Naive thymus-derived CD4-positive, alpha-beta T cell (primary cell): ENCODE measurements around the gene ATCAY. TPM values are rescaled to one million over a fixed set of nuclear protein-coding genes. Genes with fewer than 3 reads are reported as not detected.

Experiments
- ATAC-seq: fragments of 150-1000 bp; cut with Tn5 transposase; 2 replicates; pipeline ENCODE4 v1.10.0; 2021; ENCODE audit warnings: mild to moderate bottlenecking, moderate library complexity
- CTCF ChIA-PET: fragments of 350-600 bp; sonication (Branson Sonifier 250); formaldehyde crosslinking; loops from one replicate; lab custom pipeline; 2021; ENCODE audit warnings: antibody characterized with exemption; lab: Charles Lee
- POLR2A ChIA-PET: fragments of 350-600 bp; sonication (Branson Sonifier 250); formaldehyde crosslinking; loops from one replicate; lab custom pipeline; 2021; ENCODE audit warnings: antibody characterized with exemption, inconsistent platforms; lab: Charles Lee
- DNase-seq, 9 donors: peaks; one replicate each; pipeline versions ENCODE4 v3.0.0 to v3.0.0-alpha.2; 2020 to 2022; ENCODE audit warnings: mixed read lengths in 1 of 9
- H3K27ac ChIP-seq: one replicate; pipeline ENCODE4 v1.7.0; 2013; ENCODE audit warnings: mild to moderate bottlenecking, low read depth, low read length, moderate library complexity
- H3K27me3 ChIP-seq, 2 donors: one replicate each; pipeline ENCODE4 v1.7.0; 2013; ENCODE audit warnings: low read length in 2 of 2, mild to moderate bottlenecking in 2 of 2, moderate library complexity in 2 of 2; ENCODE audit not compliant: control insufficient read depth in 2 of 2, insufficient read depth in 2 of 2
- H3K36me3 ChIP-seq, 3 experiments: 1 replicate in 2 of 3; 2 replicates in 1 of 3; pipeline ENCODE4 v1.7.0; 2013; ENCODE audit warnings: low read length in 3 of 3, mild to moderate bottlenecking in 3 of 3, moderate library complexity in 1 of 3; ENCODE audit not compliant: insufficient read depth in 3 of 3, control insufficient read depth in 2 of 3
- H3K4me1 ChIP-seq, 2 donors: one replicate each; pipeline ENCODE4 v1.7.0; 2013; ENCODE audit warnings: low read length in 2 of 2, mild to moderate bottlenecking in 2 of 2, moderate library complexity in 1 of 2; ENCODE audit not compliant: control insufficient read depth in 2 of 2, insufficient read depth in 2 of 2
- H3K4me3 ChIP-seq: 2 replicates; pipeline ENCODE4 v1.7.0; 2013; ENCODE audit warnings: mild to moderate bottlenecking, low read length
- H3K9me3 ChIP-seq, 3 experiments: 1 replicate in 2 of 3; 2 replicates in 1 of 3; pipeline ENCODE4 v1.7.0; 2013; ENCODE audit warnings: low read length in 3 of 3; ENCODE audit not compliant: control insufficient read depth in 2 of 3
- H3K27ac Mint-ChIP-seq, 9 donors: one replicate each; pipeline ENCODE4 v1.8.0; 2020 to 2022; ENCODE audit warnings: mixed read lengths in 9 of 9, mild to moderate bottlenecking in 8 of 9, moderate library complexity in 5 of 9, inconsistent platforms in 2 of 9
- H3K27me3 Mint-ChIP-seq, 5 donors: one replicate each; pipeline ENCODE4 v1.8.0; 2021 to 2022; ENCODE audit warnings: mixed read lengths in 5 of 5, mild to moderate bottlenecking in 1 of 5
- H3K36me3 Mint-ChIP-seq, 5 donors: one replicate each; pipeline ENCODE4 v1.8.0; 2020 to 2022; ENCODE audit warnings: mixed read lengths in 5 of 5, mild to moderate bottlenecking in 3 of 5, inconsistent platforms in 1 of 5
- H3K4me1 Mint-ChIP-seq, 7 donors: one replicate each; pipeline ENCODE4 v1.8.0; 2020 to 2022; ENCODE audit warnings: mixed read lengths in 7 of 7, mild to moderate bottlenecking in 3 of 7, inconsistent platforms in 1 of 7
- H3K4me3 Mint-ChIP-seq, 10 donors: one replicate each; pipeline ENCODE4 v1.8.0; 2020 to 2022; ENCODE audit warnings: mild to moderate bottlenecking in 10 of 10, mixed read lengths in 10 of 10, moderate library complexity in 6 of 10, inconsistent platforms in 2 of 10
- H3K9me3 Mint-ChIP-seq, 11 donors: one replicate each; pipeline ENCODE4 v1.8.0; 2020 to 2022; ENCODE audit warnings: mixed read lengths in 11 of 11, mild to moderate bottlenecking in 4 of 11, inconsistent platforms in 1 of 11, moderate library complexity in 1 of 11
- intact Hi-C, 2 donors: fragments of 100-400 bp; cut with micrococcal nuclease; formaldehyde crosslinking; loops; one replicate each; pipeline ENCODE4 v1.15.1; 2023
- polyA plus RNA-seq, 2 donors: library from polyadenylated mRNA; unstranded; fragments of 300-500 nt; fragmentation: Illumina TruSeq; gene quantifications; one replicate each; pipeline ENCODE4 v1.2.3, GENCODE V29; 2021
- total RNA-seq, 6 experiments: library from RNA in 5 of 6; stranded (reverse) in 5 of 6; gene quantifications; 1 replicate in 5 of 6; 2 replicates in 1 of 6; pipeline ENCODE4 v1.2.3 and lab custom pipeline; 2021 to 2026

Gene ATCAY
- total RNA-seq = not detected
- not detected for polyA plus RNA-seq
- total RNA-seq (lab: John Stamatoyannopoulos, UW) = not detected

- Mint-ChIP-seq H3K4me1 (peaks cover 0 to 16% (median 12%) of the 10 kb centered on the region in 7 donors), H3K36me3 (peaks cover 0 to 1% (median 0%) of the 10 kb centered on the region in 5 donors), H3K9me3 (peaks cover 0 to 1% (median 0%) of the 10 kb centered on the region in 11 donors), H3K27ac (no peak within 1 kb of the TSS), H3K27me3 (peaks cover 34 to 62% (median 38%) of the 10 kb centered on the region in 5 donors), H3K4me3 (peak within 1 kb of the TSS in 5 of 10 donors; percentile 9 to 43 (median 27))
- H3K4me3 ChIP-seq = no peak within 1 kb of the TSS
- H3K4me1 ChIP-seq = peaks cover 0 to 9% of the 10 kb centered on the region in 2 donors
- H3K9me3 ChIP-seq = no peaks in the 10 kb centered on the region
- CTCF ChIA-PET = interaction anchor here (0.6 kb wide), 1 partner anchor 51 kb away, joined by 6 read pairs; no protein-coding TSS in a partner anchor
- ATAC-seq = no peak
- no peak within 1 kb of the TSS for H3K27ac ChIP-seq
- H3K36me3 ChIP-seq = no peaks in the 10 kb centered on the region
- POLR2A ChIA-PET = no interaction called here
- no peak for DNase-seq
- intact Hi-C loops = no loop called here
- peaks cover 0 to 9% of the 10 kb centered on the region in 2 donors for H3K27me3 ChIP-seq
Observed at GRCh38 chr19:3880471-3881271, at the start of gene ATCAY. ATCAY (plus strand) TSS chr19:3880685; CDS start chr19:3885768, 5,083 bp downstream.

DNA sequence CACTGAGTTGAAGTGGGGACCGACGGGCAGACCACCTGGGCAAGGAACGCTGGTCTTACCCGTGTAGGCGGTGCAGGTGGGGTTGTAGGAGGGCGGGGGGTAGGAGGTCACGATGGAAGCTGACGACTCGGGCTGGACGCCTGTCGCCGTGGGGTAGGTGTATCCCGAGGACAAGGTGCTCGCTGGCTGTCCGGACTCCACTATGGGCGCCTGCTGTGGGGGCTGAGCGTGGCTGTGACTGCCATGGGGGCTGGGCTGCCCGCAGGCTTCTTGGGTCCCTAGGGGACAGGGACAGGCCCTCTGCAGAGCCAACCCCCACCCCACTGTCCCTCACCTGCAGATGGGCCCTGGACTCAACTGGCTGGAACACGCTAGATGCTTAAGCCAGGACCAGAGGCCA, 48.9 kb upstream of the ATCAY start:
- Mint-ChIP-seq H3K9me3 (no peaks in the 10 kb centered on the region), H3K4me3 (no peak overlapping the region), H3K4me1 (peaks cover 0 to under 1% (median 0%) of the 10 kb centered on the region in 7 donors), H3K27ac (no peak overlapping the region), H3K27me3 (no peaks in the 10 kb centered on the region), H3K36me3 (no peaks in the 10 kb centered on the region)
- ATAC-seq = no peak
- ChIA-PET CTCF (no interaction called here), POLR2A (no interaction called here)
- no peak overlapping the region for H3K4me3 ChIP-seq
- no peaks in the 10 kb centered on the region for H3K9me3 ChIP-seq
- DNase-seq = no peak
- no peaks in the 10 kb centered on the region for H3K36me3 ChIP-seq
- intact Hi-C loops = no loop called here
- H3K4me1 ChIP-seq = no peaks in the 10 kb centered on the region
- no peak overlapping the region for H3K27ac ChIP-seq
- H3K27me3 ChIP-seq = no peaks in the 10 kb centered on the region

DNA sequence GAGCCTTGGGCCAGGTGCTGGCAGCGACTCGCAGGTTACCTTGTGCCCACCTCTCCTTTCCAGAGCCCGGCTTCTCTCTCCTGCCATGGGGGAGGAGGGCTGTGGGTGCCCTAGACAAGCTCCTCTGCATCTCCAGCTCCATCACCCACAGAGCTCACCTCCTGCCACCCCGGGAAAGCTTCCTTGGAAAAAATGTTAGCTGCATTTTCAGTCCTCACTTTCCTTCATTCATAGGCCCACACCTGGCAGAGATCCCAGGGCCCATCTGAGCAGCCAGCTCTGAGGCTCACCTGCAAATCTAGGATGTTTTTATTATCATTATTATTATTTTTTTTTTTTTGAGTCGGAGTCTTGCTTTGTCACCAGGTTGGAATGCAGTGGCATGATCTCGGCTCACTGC, 48.5 kb upstream of the ATCAY start:
- H3K4me1 ChIP-seq = no peaks in the 10 kb centered on the region
- no peak for ATAC-seq
- H3K9me3 Mint-ChIP-seq = no peaks in the 10 kb centered on the region
- no peaks in the 10 kb centered on the region for H3K9me3 ChIP-seq
- H3K36me3 ChIP-seq = no peaks in the 10 kb centered on the region
- peaks cover 0 to 5% (median 0%) of the 10 kb centered on the region in 7 donors for H3K4me1 Mint-ChIP-seq
- no peaks in the 10 kb centered on the region for H3K36me3 Mint-ChIP-seq
- H3K27me3 ChIP-seq = no peaks in the 10 kb centered on the region
- ChIA-PET CTCF (no interaction called here), POLR2A (no interaction called here)
- H3K27ac ChIP-seq = no peak overlapping the region
- no peak overlapping the region for H3K4me3 Mint-ChIP-seq
- no peak overlapping the region for H3K4me3 ChIP-seq
- intact Hi-C loops = no loop called here
- no peak for DNase-seq
- no peaks in the 10 kb centered on the region for H3K27me3 Mint-ChIP-seq
- H3K27ac Mint-ChIP-seq = no peak overlapping the region

DNA sequence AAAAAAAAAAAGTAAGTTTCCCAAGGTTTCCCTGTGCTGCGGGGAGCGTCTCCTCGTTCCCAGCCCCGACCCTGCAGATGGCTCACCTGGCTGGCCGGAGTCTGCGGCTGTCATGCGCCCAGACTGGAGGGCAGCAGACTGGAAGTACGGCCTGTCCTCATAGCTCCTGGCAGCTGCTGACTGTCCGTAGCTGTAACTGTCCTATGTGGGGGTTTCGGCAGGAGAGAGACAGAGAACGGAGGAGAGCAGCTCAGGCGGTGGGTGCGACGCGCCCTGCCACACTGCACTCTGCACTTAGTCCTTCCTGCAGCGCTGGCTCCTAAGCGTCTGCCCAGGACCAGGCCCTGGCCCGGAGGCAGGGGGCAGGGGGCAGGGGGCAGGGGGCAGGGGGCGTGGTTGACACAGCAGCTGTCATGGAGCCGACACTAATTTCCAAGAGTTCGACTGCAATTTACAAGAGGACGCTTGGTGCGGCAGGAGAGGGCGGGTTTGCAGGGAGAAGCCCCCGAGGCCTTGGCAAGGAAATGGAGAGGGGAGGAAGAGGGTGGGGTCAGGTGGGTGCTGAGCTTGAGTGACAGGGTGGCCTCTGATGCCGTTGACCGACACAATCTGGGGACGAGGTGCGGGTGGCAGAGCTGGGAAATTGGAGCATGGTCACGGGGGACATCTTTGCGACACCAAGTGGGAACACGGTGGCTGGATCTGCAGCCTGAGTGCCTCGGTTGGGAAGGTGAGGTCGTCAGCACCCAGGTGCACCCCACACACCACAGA, 46.7 kb upstream of the ATCAY start:
- H3K27me3 Mint-ChIP-seq = no peaks in the 10 kb centered on the region
- H3K27ac Mint-ChIP-seq = no peak overlapping the region
- H3K36me3 Mint-ChIP-seq = no peaks in the 10 kb centered on the region
- H3K9me3 ChIP-seq = no peaks in the 10 kb centered on the region
- peaks cover 0 to 7% (median 0%) of the 10 kb centered on the region in 7 donors for H3K4me1 Mint-ChIP-seq
- intact Hi-C loops = no loop called here
- no peak overlapping the region for H3K4me3 Mint-ChIP-seq
- H3K4me1 ChIP-seq = no peaks in the 10 kb centered on the region
- ChIA-PET CTCF (interaction anchor here (0.6 kb wide), 1 partner anchor 64 kb away, joined by 3 read pairs; no protein-coding TSS in a partner anchor), POLR2A (interaction anchor here (0.6 kb wide), 1 partner anchor 10 kb away, joined by 3 read pairs; no protein-coding TSS in a partner anchor)
- no peak overlapping the region for H3K27ac ChIP-seq
- no peaks in the 10 kb centered on the region for H3K27me3 ChIP-seq
- H3K9me3 Mint-ChIP-seq = peaks cover 0 to 12% (median 0%) of the 10 kb centered on the region in 11 donors
- no peak for DNase-seq
- no peak for ATAC-seq
- H3K36me3 ChIP-seq = no peaks in the 10 kb centered on the region
- H3K4me3 ChIP-seq = no peak overlapping the region

GRCh38 chr19:3834349-3835054, 46.0 kb upstream of the ATCAY start:
- Mint-ChIP-seq H3K4me3 (no peak overlapping the region), H3K27ac (no peak overlapping the region), H3K4me1 (peaks cover 0 to 7% (median 0%) of the 10 kb centered on the region in 7 donors), H3K27me3 (no peaks in the 10 kb centered on the region), H3K36me3 (no peaks in the 10 kb centered on the region), H3K9me3 (peaks cover 0 to 12% (median 0%) of the 10 kb centered on the region in 11 donors)
- Histone ChIP-seq H3K4me3 (no peak overlapping the region), H3K4me1 (no peaks in the 10 kb centered on the region), H3K27ac (no peak overlapping the region), H3K27me3 (no peaks in the 10 kb centered on the region), H3K36me3 (no peaks in the 10 kb centered on the region), H3K9me3 (no peaks in the 10 kb centered on the region)
- POLR2A ChIA-PET = interaction anchor here (0.6 kb wide), 1 partner anchor 10 kb away, joined by 3 read pairs; no protein-coding TSS in a partner anchor
- intact Hi-C loops = no loop called here
- ATAC-seq (no peak), DNase-seq (no peak)
- CTCF ChIA-PET = interaction anchor here (0.5 kb wide), 1 partner anchor 86 kb away, joined by 3 read pairs; no protein-coding TSS in a partner anchor

- Histone ChIP-seq H3K4me3 (no peak overlapping the region), H3K4me1 (no peaks in the 10 kb centered on the region), H3K36me3 (no peaks in the 10 kb centered on the region), H3K27ac (no peak overlapping the region), H3K9me3 (no peaks in the 10 kb centered on the region), H3K27me3 (no peaks in the 10 kb centered on the region)
- POLR2A ChIA-PET = no interaction called here
- H3K4me1 Mint-ChIP-seq = peaks cover 0 to 7% (median 0%) of the 10 kb centered on the region in 7 donors
- H3K4me3 Mint-ChIP-seq = no peak overlapping the region
- no peak for ATAC-seq
- CTCF ChIA-PET = no interaction called here
- no peaks in the 10 kb centered on the region for H3K27me3 Mint-ChIP-seq
- DNase-seq = no peak
- peaks cover 0 to 12% (median 0%) of the 10 kb centered on the region in 11 donors for H3K9me3 Mint-ChIP-seq
- H3K27ac Mint-ChIP-seq = no peak overlapping the region
- intact Hi-C loops = no loop called here
- H3K36me3 Mint-ChIP-seq = no peaks in the 10 kb centered on the region
Observed at GRCh38 chr19:3835055-3835435, 45.4 kb upstream of the ATCAY start.
